Activated T-helper 17 cell treated with anti-CD3 and anti-CD28 coated beads, Interleukin-2, amount 50 U/mL, for 72 hours (primary cell): Measurements from ENCODE around the gene ZNF775. TPM values are rescaled to one million over a fixed set of nuclear protein-coding genes. Genes with fewer than 3 reads are reported as not detected.

Source experiments
- ATAC-seq: fragments of 150-1000 bp; cut with Tn5 transposase; replicated peaks from 2 replicates; pipeline ENCODE4 v1.10.0; 2021; ENCODE audit warnings: mild to moderate bottlenecking, moderate library complexity
- H3K27ac Mint-ChIP-seq: one replicate; pipeline ENCODE4 v1.8.0; 2022; ENCODE audit warnings: mixed read lengths
- H3K27me3 Mint-ChIP-seq: one replicate; pipeline ENCODE4 v1.8.0; 2022; ENCODE audit warnings: mixed read lengths
- H3K36me3 Mint-ChIP-seq: one replicate; pipeline ENCODE4 v1.8.0; 2022; ENCODE audit warnings: low read depth, mild to moderate bottlenecking, mixed read lengths
- H3K4me1 Mint-ChIP-seq: one replicate; pipeline ENCODE4 v1.8.0; 2022; ENCODE audit warnings: mixed read lengths
- H3K4me3 Mint-ChIP-seq: one replicate; pipeline ENCODE4 v1.8.0; 2022; ENCODE audit warnings: mild to moderate bottlenecking, mixed read lengths
- H3K9me3 Mint-ChIP-seq: one replicate; pipeline ENCODE4 v1.8.0; 2022; ENCODE audit warnings: mixed read lengths
- total RNA-seq, 2 donors: library from RNA; stranded (reverse); gene quantifications; one replicate each; pipeline ENCODE4 v1.2.3, GENCODE V29; 2022

The ZNF775 gene
- total RNA-seq, 2 donors from 2014 or later, result 2.5 to 3.2 TPM

- peak overlapping the region; percentile 97 for H3K4me3 Mint-ChIP-seq
- no peaks in the 10 kb centered on the region for H3K27me3 Mint-ChIP-seq
- H3K9me3 Mint-ChIP-seq, result no peaks in the 10 kb centered on the region
- H3K36me3 Mint-ChIP-seq, result peaks cover 5% of the 10 kb centered on the region
- no peak for ATAC-seq
- H3K27ac Mint-ChIP-seq, result peak overlapping the region; percentile 91
- peaks cover 26% of the 10 kb centered on the region for H3K4me1 Mint-ChIP-seq
Measured at GRCh38 chr7:150403376-150404171, 24.4 kb downstream of the ZNF775 start.

- ATAC-seq, result no peak
- Mint-ChIP-seq H3K4me3 (peak overlapping the region; percentile 97), H3K4me1 (peaks cover 26% of the 10 kb centered on the region)
Measured at GRCh38 chr7:150404172-150404804, 25.2 kb downstream of the ZNF775 start.

GRCh38 chr7:150404805-150405583 is 25.9 kb downstream of the ZNF775 start:
- Mint-ChIP-seq H3K27ac (peak overlapping the region; percentile 91), H3K9me3 (no peaks in the 10 kb centered on the region), H3K36me3 (peaks cover 5% of the 10 kb centered on the region), H3K27me3 (no peaks in the 10 kb centered on the region), H3K4me3 (peak overlapping the region; percentile 97), H3K4me1 (peaks cover 26% of the 10 kb centered on the region)
- peak; percentile 74 for ATAC-seq

More at GRCh38 chr7:150404172-150404804, 25.2 kb downstream of the ZNF775 start:
- Mint-ChIP-seq H3K27ac (peak overlapping the region; percentile 91), H3K36me3 (peaks cover 5% of the 10 kb centered on the region), H3K9me3 (no peaks in the 10 kb centered on the region), H3K27me3 (no peaks in the 10 kb centered on the region)

GRCh38 chr7:150405584-150406311 is 26.6 kb downstream of the ZNF775 start:
- ATAC-seq, result peak; percentile 16
- peaks cover 6% of the 10 kb centered on the region for H3K36me3 Mint-ChIP-seq
- H3K4me1 Mint-ChIP-seq, result peaks cover 26% of the 10 kb centered on the region
- no peaks in the 10 kb centered on the region for H3K27me3 Mint-ChIP-seq
- no peaks in the 10 kb centered on the region for H3K9me3 Mint-ChIP-seq
- peak overlapping the region; percentile 97 for H3K4me3 Mint-ChIP-seq
- H3K27ac Mint-ChIP-seq, result peak overlapping the region; percentile 80

GRCh38 chr7:150406312-150406566 is 27.1 kb downstream of the ZNF775 start:
- H3K27me3 Mint-ChIP-seq, result no peaks in the 10 kb centered on the region
- H3K4me3 Mint-ChIP-seq, result peak overlapping the region; percentile 97
- ATAC-seq, result no peak
- H3K36me3 Mint-ChIP-seq, result peaks cover 11% of the 10 kb centered on the region
- no peaks in the 10 kb centered on the region for H3K9me3 Mint-ChIP-seq
- H3K4me1 Mint-ChIP-seq, result peaks cover 26% of the 10 kb centered on the region
- peak overlapping the region; percentile 80 for H3K27ac Mint-ChIP-seq

GRCh38 chr7:150406567-150407421 is 27.7 kb downstream of the ZNF775 start:
- Mint-ChIP-seq H3K4me3 (peak overlapping the region; percentile 97), H3K27me3 (no peaks in the 10 kb centered on the region), H3K36me3 (peaks cover 12% of the 10 kb centered on the region), H3K27ac (peak overlapping the region; percentile 80), H3K4me1 (peaks cover 26% of the 10 kb centered on the region), H3K9me3 (no peaks in the 10 kb centered on the region)
- ATAC-seq, result peak; percentile 74

- Mint-ChIP-seq H3K27me3 (no peaks in the 10 kb centered on the region), H3K4me3 (no peak overlapping the region), H3K27ac (no peak overlapping the region), H3K36me3 (peaks cover 12% of the 10 kb centered on the region), H3K4me1 (peaks cover 26% of the 10 kb centered on the region), H3K9me3 (no peaks in the 10 kb centered on the region)
- ATAC-seq, result no peak
Measured at GRCh38 chr7:150407588-150408392, 28.7 kb downstream of the ZNF775 start.

- peak overlapping the region; percentile 68 for H3K27ac Mint-ChIP-seq
- no peak overlapping the region for H3K4me3 Mint-ChIP-seq
- ATAC-seq, result no peak
- H3K27me3 Mint-ChIP-seq, result no peaks in the 10 kb centered on the region
- H3K36me3 Mint-ChIP-seq, result peaks cover 12% of the 10 kb centered on the region
- peaks cover 26% of the 10 kb centered on the region for H3K4me1 Mint-ChIP-seq
- H3K9me3 Mint-ChIP-seq, result no peaks in the 10 kb centered on the region
Measured at GRCh38 chr7:150408393-150409299, 29.5 kb downstream of the ZNF775 start.

- no peaks in the 10 kb centered on the region for H3K27me3 Mint-ChIP-seq
- ATAC-seq, result no peak
- H3K36me3 Mint-ChIP-seq, result peaks cover 12% of the 10 kb centered on the region
- peak overlapping the region; percentile 68 for H3K27ac Mint-ChIP-seq
- H3K4me1 Mint-ChIP-seq, result peaks cover 21% of the 10 kb centered on the region
- H3K9me3 Mint-ChIP-seq, result no peaks in the 10 kb centered on the region
- H3K4me3 Mint-ChIP-seq, result no peak overlapping the region
Measured at GRCh38 chr7:150409300-150410030, 30.3 kb downstream of the ZNF775 start.

- no peak overlapping the region for H3K4me3 Mint-ChIP-seq
- ATAC-seq, result no peak
- H3K36me3 Mint-ChIP-seq, result peaks cover 12% of the 10 kb centered on the region
- no peaks in the 10 kb centered on the region for H3K9me3 Mint-ChIP-seq
- no peaks in the 10 kb centered on the region for H3K27me3 Mint-ChIP-seq
- H3K27ac Mint-ChIP-seq, result no peak overlapping the region
- peaks cover 19% of the 10 kb centered on the region for H3K4me1 Mint-ChIP-seq
Measured at GRCh38 chr7:150410131-150410530, 31.0 kb downstream of the ZNF775 start.

- no peak for ATAC-seq
- peaks cover 15% of the 10 kb centered on the region for H3K4me1 Mint-ChIP-seq
- no peak overlapping the region for H3K4me3 Mint-ChIP-seq
- H3K9me3 Mint-ChIP-seq, result no peaks in the 10 kb centered on the region
- H3K36me3 Mint-ChIP-seq, result peaks cover 12% of the 10 kb centered on the region
- H3K27me3 Mint-ChIP-seq, result no peaks in the 10 kb centered on the region
- H3K27ac Mint-ChIP-seq, result peak overlapping the region; percentile 25
Measured at GRCh38 chr7:150410680-150411346, 31.7 kb downstream of the ZNF775 start.
